Jurkat, Clone E6-1 (cell line): Measurements from ENCODE around the gene NIN.

Experiments used
- DNase-seq: peaks from one replicate; pipeline ENCODE4 v3.0.0-alpha.2; 2011; ENCODE audit warnings: low read depth, low spot score
- H3K4me3 ChIP-seq: 2 replicates; pipeline ENCODE4 v1.5.1; 2011; ENCODE audit warnings: mild to moderate bottlenecking, low read length, control low read depth, moderate library complexity

The NIN gene

GRCh38 chr14:50798048-50798421, 32.9 kb downstream of the NIN start:
- no peak for DNase-seq

GRCh38 chr14:50797250-50798047, 33.5 kb downstream of the NIN start:
- no peak for DNase-seq
- no peak overlapping the region for H3K4me3 ChIP-seq

More at GRCh38 chr14:50798048-50798421, 32.9 kb downstream of the NIN start:
- H3K4me3 ChIP-seq: no peak overlapping the region

- no peak overlapping the region for H3K4me3 ChIP-seq
These were observed 34.6 kb downstream of the NIN start for GRCh38 chr14:50796390-50796789.

GRCh38 chr14:50795909-50796308, 35.1 kb downstream of the NIN start:
- DNase-seq: no peak
- H3K4me3 ChIP-seq: no peak overlapping the region

More at GRCh38 chr14:50796390-50796789, 34.6 kb downstream of the NIN start:
- DNase-seq: no peak

GRCh38 chr14:50795142-50795541, 35.8 kb downstream of the NIN start:
- no peak overlapping the region for H3K4me3 ChIP-seq
- no peak for DNase-seq

- DNase-seq: no peak
- no peak overlapping the region for H3K4me3 ChIP-seq
These were observed 36.8 kb downstream of the NIN start for GRCh38 chr14:50794068-50794645.

- no peak overlapping the region for H3K4me3 ChIP-seq
- no peak for DNase-seq
These were observed 38.3 kb downstream of the NIN start for GRCh38 chr14:50792634-50793068.

- DNase-seq: peak; percentile 61
- H3K4me3 ChIP-seq: peak overlapping the region; percentile 32
These were observed 38.9 kb downstream of the NIN start for GRCh38 chr14:50792051-50792477.

GRCh38 chr14:50791201-50791600, 39.8 kb downstream of the NIN start:
- no peak overlapping the region for H3K4me3 ChIP-seq
- no peak for DNase-seq

GRCh38 chr14:50790589-50790988, 40.4 kb downstream of the NIN start:
- no peak overlapping the region for H3K4me3 ChIP-seq
- no peak for DNase-seq

- no peak overlapping the region for H3K4me3 ChIP-seq
- DNase-seq: no peak
These were observed 44.1 kb downstream of the NIN start for GRCh38 chr14:50786751-50787464.

GRCh38 chr14:50785457-50786063, 45.4 kb downstream of the NIN start:
- H3K4me3 ChIP-seq: no peak overlapping the region
- DNase-seq: no peak

GRCh38 chr14:50784683-50785456, 46.1 kb downstream of the NIN start:
- no peak overlapping the region for H3K4me3 ChIP-seq
- no peak for DNase-seq

- H3K4me3 ChIP-seq: no peak overlapping the region
- DNase-seq: no peak
These were observed 47.4 kb downstream of the NIN start for GRCh38 chr14:50783563-50783962.

- DNase-seq: no peak
- H3K4me3 ChIP-seq: no peak overlapping the region
These were observed 50.6 kb downstream of the NIN start for GRCh38 chr14:50780393-50780792.

GRCh38 chr14:50778721-50779483, 52.1 kb downstream of the NIN start:
- no peak for DNase-seq
- H3K4me3 ChIP-seq: no peak overlapping the region

- no peak for DNase-seq
- H3K4me3 ChIP-seq: no peak overlapping the region
These were observed 54.4 kb downstream of the NIN start for GRCh38 chr14:50776522-50776921.

- DNase-seq: no peak
- H3K4me3 ChIP-seq: no peak overlapping the region
These were observed 55.6 kb downstream of the NIN start for GRCh38 chr14:50775357-50775756.
